PC-9 (cell line): ENCODE measurements around the gene ARMC9. TPM values are rescaled to one million over a fixed set of nuclear protein-coding genes. Genes with fewer than 3 reads are reported as not detected.

Experiments
- BruUV-seq: library from RNA; stranded (reverse); fragments of 400-500 nt; replicated peaks from 2 replicates; lab custom pipeline; 2021; lab: Mats Ljungman, UMichigan
- CTCF ChIA-PET: fragments of 300-600 bp; sonication (Branson Sonifier 250); formaldehyde crosslinking; loops from one replicate; lab custom pipeline; 2022; ENCODE audit warnings: antibody characterized with exemption; lab: Charles Lee
- POLR2A ChIA-PET: fragments of 300-600 bp; sonication (Branson Sonifier 250); formaldehyde crosslinking; loops from one replicate; lab custom pipeline; 2022; ENCODE audit warnings: antibody characterized with exemption; ENCODE audit not compliant: unreplicated experiment; lab: Charles Lee
- DNase-seq, 2 experiments: peaks; one replicate each; pipeline versions ENCODE4 v3.0.0 to v3.0.0-alpha.2; 2015 to 2022; ENCODE audit warnings: mixed read lengths in 1 of 2
- H2AFZ ChIP-seq: fragments of 200-600 bp; sonication (generic); 2 replicates; pipeline ENCODE4 v1.8.1; 2017; ENCODE audit warnings: antibody characterized with exemption
- H3F3A ChIP-seq: fragments of 200-600 bp; sonication (generic); 2 replicates; pipeline ENCODE4 v1.8.1; 2017; ENCODE audit warnings: antibody characterized with exemption, mild to moderate bottlenecking, low read depth; ENCODE audit not compliant: insufficient read depth
- H3K27ac ChIP-seq: fragments of 200-600 bp; sonication (generic); 2 replicates; pipeline ENCODE4 v1.6.1; 2016; ENCODE audit warnings: mixed run types
- H3K27me3 ChIP-seq: fragments of 200-600 bp; sonication (generic); 2 replicates; pipeline ENCODE4 v1.6.1; 2016; ENCODE audit warnings: low read depth, mixed run types; ENCODE audit not compliant: insufficient read depth
- H3K36me3 ChIP-seq: fragments of 200-600 bp; sonication (generic); 2 replicates; pipeline ENCODE4 v1.6.1; 2016; ENCODE audit warnings: low read depth, mixed run types
- H3K4me1 ChIP-seq: fragments of 200-600 bp; sonication (generic); replicated peaks from 2 replicates; pipeline ENCODE4 v1.6.1; 2016; ENCODE audit warnings: mixed run types; ENCODE audit not compliant: insufficient read depth
- H3K4me2 ChIP-seq: fragments of 200-600 bp; sonication (generic); 2 replicates; pipeline ENCODE4 v1.6.1; 2017; ENCODE audit warnings: mixed run types
- H3K4me3 ChIP-seq: fragments of 200-600 bp; sonication (generic); 2 replicates; pipeline ENCODE4 v1.6.1; 2016; ENCODE audit warnings: mixed run types
- H3K79me2 ChIP-seq: fragments of 200-600 bp; sonication (generic); 2 replicates; pipeline ENCODE4 v1.6.1; 2017; ENCODE audit warnings: low read depth, mixed run types
- H3K9me2 ChIP-seq: fragments of 200-600 bp; sonication (generic); 2 replicates; pipeline ENCODE4 v1.8.1; 2017; ENCODE audit warnings: mild to moderate bottlenecking; ENCODE audit not compliant: insufficient read depth
- H3K9me3 ChIP-seq: fragments of 200-600 bp; sonication (generic); 2 replicates; pipeline ENCODE4 v1.8.1; 2016; ENCODE audit warnings: low read depth; ENCODE audit not compliant: insufficient read depth
- H4K20me1 ChIP-seq: fragments of 200-600 bp; sonication (generic); 2 replicates; pipeline ENCODE4 v1.8.1; 2017; ENCODE audit not compliant: insufficient read depth
- EZH2 ChIP-seq: fragments of 200-600 bp; sonication (generic); IDR thresholded peaks from 2 replicates; pipeline ENCODE4 v1.8.0; 2017; ENCODE audit warnings: antibody characterized with exemption, low read depth
- intact Hi-C: fragments of 100-400 bp; cut with micrococcal nuclease; formaldehyde crosslinking; loops from one replicate; pipeline ENCODE4 v1.10.0; 2022; ENCODE audit not compliant: unreplicated experiment
- total RNA-seq: library from RNA; stranded (reverse); gene quantifications from 2 replicates; pipeline ENCODE4 v1.2.3, GENCODE V29; 2021
- TF ChIP-seq, protein P1 (sequence below): fragments of 200-600 bp; sonication (generic); conservative IDR thresholded peaks from 2 replicates; pipeline ENCODE4 v1.6.1; 2017; ENCODE audit warnings: mixed run types, antibody characterized with exemption, mild to moderate bottlenecking, moderate library complexity

ARMC9 gene
- total RNA-seq, 1 experiment from 2014 or later, result 23.4 TPM

DNA sequence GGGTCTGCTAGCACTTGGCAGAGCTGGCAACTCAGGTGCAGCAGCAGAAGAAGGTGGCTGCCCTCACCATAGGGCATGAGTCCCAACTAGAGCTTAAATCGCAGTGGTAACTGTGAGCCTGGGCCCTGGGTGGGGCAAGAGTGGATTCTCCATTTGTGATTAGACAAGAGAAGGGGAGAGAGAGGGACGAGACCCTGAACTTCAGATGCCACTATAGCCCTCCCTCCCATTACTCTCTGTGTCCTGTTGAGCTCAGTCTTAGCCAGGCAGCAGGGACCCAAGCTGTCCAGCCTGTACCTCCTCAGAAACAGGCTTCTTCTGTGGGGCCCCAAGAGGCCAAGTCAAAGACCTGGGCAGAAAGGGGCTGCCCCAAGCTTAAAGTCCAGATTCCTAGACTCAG is 127.4 kb downstream of the ARMC9 start:
- H3K36me3 ChIP-seq, result no peaks in the 10 kb centered on the region
- no peak overlapping the region for H2AFZ ChIP-seq
- POLR2A ChIA-PET, result no interaction called here
- H3K9me3 ChIP-seq, result no peaks in the 10 kb centered on the region
- 0 out of 2 replicates have a peak, but pooled peaks cover 5% of the 10 kb centered on the region for H3K9me2 ChIP-seq
- DNase-seq, result no peak
- no peaks in the 10 kb centered on the region for H3F3A ChIP-seq
- no peaks in the 10 kb centered on the region for H3K4me1 ChIP-seq
- TF ChIP-seq, protein P1, sequence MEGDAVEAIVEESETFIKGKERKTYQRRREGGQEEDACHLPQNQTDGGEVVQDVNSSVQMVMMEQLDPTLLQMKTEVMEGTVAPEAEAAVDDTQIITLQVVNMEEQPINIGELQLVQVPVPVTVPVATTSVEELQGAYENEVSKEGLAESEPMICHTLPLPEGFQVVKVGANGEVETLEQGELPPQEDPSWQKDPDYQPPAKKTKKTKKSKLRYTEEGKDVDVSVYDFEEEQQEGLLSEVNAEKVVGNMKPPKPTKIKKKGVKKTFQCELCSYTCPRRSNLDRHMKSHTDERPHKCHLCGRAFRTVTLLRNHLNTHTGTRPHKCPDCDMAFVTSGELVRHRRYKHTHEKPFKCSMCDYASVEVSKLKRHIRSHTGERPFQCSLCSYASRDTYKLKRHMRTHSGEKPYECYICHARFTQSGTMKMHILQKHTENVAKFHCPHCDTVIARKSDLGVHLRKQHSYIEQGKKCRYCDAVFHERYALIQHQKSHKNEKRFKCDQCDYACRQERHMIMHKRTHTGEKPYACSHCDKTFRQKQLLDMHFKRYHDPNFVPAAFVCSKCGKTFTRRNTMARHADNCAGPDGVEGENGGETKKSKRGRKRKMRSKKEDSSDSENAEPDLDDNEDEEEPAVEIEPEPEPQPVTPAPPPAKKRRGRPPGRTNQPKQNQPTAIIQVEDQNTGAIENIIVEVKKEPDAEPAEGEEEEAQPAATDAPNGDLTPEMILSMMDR, result no peak
- TF ChIP-seq EZH2, result no peak
- CTCF ChIA-PET, result no interaction called here
- H3K79me2 ChIP-seq, result no peaks in the 10 kb centered on the region
- intact Hi-C loops, result no loop called here
- no TSS peak for BruUV-seq
- no peak overlapping the region for H3K4me3 ChIP-seq
- H3K27me3 ChIP-seq, result no peaks in the 10 kb centered on the region
- no peak overlapping the region for H3K27ac ChIP-seq
- no peak overlapping the region for H3K4me2 ChIP-seq
- no peaks in the 10 kb centered on the region for H4K20me1 ChIP-seq

DNA sequence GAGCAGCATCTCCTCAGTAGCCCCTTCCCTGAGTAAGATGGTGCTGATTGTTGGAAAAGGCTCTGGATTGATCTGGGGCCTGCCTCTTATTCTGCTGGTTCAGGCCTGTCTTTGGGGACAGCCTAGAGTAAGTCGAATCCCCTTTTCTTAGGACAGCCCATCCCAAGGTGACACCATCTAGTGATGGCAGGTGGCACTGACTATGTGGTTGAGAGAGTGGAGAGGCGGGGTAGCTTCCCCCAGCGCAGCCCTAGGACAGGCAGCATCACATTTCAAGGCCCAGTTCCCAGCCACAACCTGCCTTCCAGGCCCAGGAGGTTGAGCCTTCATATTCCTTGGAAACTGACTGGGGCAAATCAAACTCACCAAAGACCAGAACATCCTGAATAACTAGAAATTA is 128.0 kb downstream of the ARMC9 start:
- Histone ChIP-seq H3K9me3 (no peaks in the 10 kb centered on the region), H3K9me2 (0 out of 2 replicates have a peak, but pooled peaks cover 5% of the 10 kb centered on the region), H3K4me3 (no peak overlapping the region), H3K79me2 (no peaks in the 10 kb centered on the region), H4K20me1 (no peaks in the 10 kb centered on the region), H3K27ac (no peak overlapping the region), H3K27me3 (no peaks in the 10 kb centered on the region), H3K4me2 (no peak overlapping the region), H3F3A (no peaks in the 10 kb centered on the region), H2AFZ (no peak overlapping the region), H3K36me3 (no peaks in the 10 kb centered on the region), H3K4me1 (no peaks in the 10 kb centered on the region)
- TF ChIP-seq, protein P1, result no peak
- TF ChIP-seq EZH2, result no peak
- BruUV-seq, result no TSS peak
- DNase-seq, result no peak
- ChIA-PET POLR2A (no interaction called here), CTCF (no interaction called here)
- intact Hi-C loops, result no loop called here

DNA sequence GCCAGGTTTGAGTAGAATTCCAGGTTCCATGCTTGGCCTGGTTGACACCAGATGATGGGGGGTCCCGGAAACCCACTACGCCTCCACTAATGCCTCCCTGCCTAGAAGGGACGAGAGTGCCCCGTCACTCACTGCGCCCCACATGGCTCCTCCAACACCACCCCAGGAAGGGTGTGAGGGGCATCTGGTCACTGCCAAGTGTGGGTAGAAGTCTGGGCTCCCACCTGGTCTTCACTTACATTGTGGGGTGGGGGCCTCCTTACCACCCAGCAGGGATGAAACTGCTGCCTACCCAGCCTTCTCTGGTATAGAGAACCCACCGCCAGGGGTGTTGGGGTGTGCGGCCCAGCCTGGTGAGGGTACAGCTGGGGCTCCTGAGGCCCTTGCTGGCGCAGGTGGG is 131.9 kb downstream of the ARMC9 start:
- CTCF ChIA-PET, result interaction anchor here (0.7 kb wide), 1 partner anchor 30 kb away, joined by 6 read pairs; no protein-coding TSS in a partner anchor
- no peak overlapping the region for H3K4me3 ChIP-seq
- H3K4me2 ChIP-seq, result no peak overlapping the region
- H4K20me1 ChIP-seq, result no peaks in the 10 kb centered on the region
- H3K36me3 ChIP-seq, result no peaks in the 10 kb centered on the region
- BruUV-seq, result no TSS peak
- H2AFZ ChIP-seq, result no peak overlapping the region
- no peaks in the 10 kb centered on the region for H3F3A ChIP-seq
- no peak for DNase-seq
- 0 out of 2 replicates have a peak, but pooled peaks cover 5% of the 10 kb centered on the region for H3K9me2 ChIP-seq
- H3K9me3 ChIP-seq, result no peaks in the 10 kb centered on the region
- intact Hi-C loops, result no loop called here
- TF ChIP-seq, protein P1, result no peak
- no peak for TF ChIP-seq EZH2
- H3K4me1 ChIP-seq, result no peaks in the 10 kb centered on the region
- no peaks in the 10 kb centered on the region for H3K79me2 ChIP-seq
- POLR2A ChIA-PET, result no interaction called here
- H3K27ac ChIP-seq, result no peak overlapping the region
- no peaks in the 10 kb centered on the region for H3K27me3 ChIP-seq
